HepG2 (cell line): Measurements from ENCODE around the gene TRPM5. TPM values are rescaled to one million over a fixed set of nuclear protein-coding genes. Genes with fewer than 3 reads are reported as not detected.

Experiments used
- ATAC-seq: fragments of 200-7000 bp; cut with Tn5 transposase; 3 replicates; pipeline ENCODE4 v1.9.1; 2020; ENCODE audit warnings: mild to moderate bottlenecking, moderate library complexity
- BruUV-seq: library from RNA; stranded (reverse); fragments of 400-500 nt; replicated peaks from 2 replicates; lab custom pipeline; 2021; lab: Mats Ljungman, UMichigan
- CTCF ChIA-PET: fragments of 300-600 bp; formaldehyde crosslinking; extraction: SDS; loops from one replicate; lab custom pipeline; 2021; ENCODE audit warnings: low total read pairs, inconsistent platforms, low intra/inter-chr PET ratio; lab: Yijun Ruan, JAX
- POLR2A ChIA-PET: fragments of 350-600 bp; sonication (Branson Sonifier 250); formaldehyde crosslinking; loops from one replicate; lab custom pipeline; 2020; ENCODE audit warnings: antibody characterized with exemption, inconsistent platforms; lab: Yijun Ruan, JAX
- DNase-seq: peaks from one replicate; pipeline ENCODE4 v3.0.0-alpha.2; 2015; ENCODE audit warnings: low spot score
- FAIRE-seq: peaks from 3 replicates; lab custom pipeline; 2011; peaks lifted over from hg19 to GRCh38; lab: Jason Lieb, UNC
- H2AFZ ChIP-seq: one replicate; pipeline ENCODE4 v1.6.1; 2011; ENCODE audit warnings: low read length, inconsistent platforms
- H3K27ac ChIP-seq: fragments of 300-600 bp; 3 replicates; pipeline ENCODE4 v1.8.0; 2011; ENCODE audit warnings: mixed run types, mild to moderate bottlenecking, mixed read lengths, low read length, inconsistent platforms; ENCODE audit not compliant: insufficient read depth; ENCODE audit errors: extremely low read length
- H3K27me3 ChIP-seq, 2 experiments: fragments of 200-600 bp in 1 of 2; 2 replicates in 1 of 2; 3 replicates in 1 of 2; pipeline versions ENCODE4 v1.6.0 to v1.8.0; 2011; ENCODE audit warnings: low read length in 2 of 2, mild to moderate bottlenecking in 2 of 2, moderate library complexity in 2 of 2, inconsistent platforms in 1 of 2; ENCODE audit not compliant: insufficient read depth in 2 of 2, control insufficient read depth in 1 of 2
- H3K36me3 ChIP-seq, 2 experiments: fragments of 200-600 bp in 1 of 2; replicated peaks in 1 of 2; 2 replicates in 1 of 2; 3 replicates in 1 of 2; pipeline versions ENCODE4 v1.5.1 to v1.8.0; 2011; ENCODE audit warnings: low read length in 2 of 2, inconsistent platforms in 1 of 2; ENCODE audit not compliant: insufficient read depth in 2 of 2, control insufficient read depth in 1 of 2
- H3K4me1 ChIP-seq: 2 replicates; pipeline ENCODE4 v1.5.1; 2012; ENCODE audit warnings: low read length, inconsistent platforms; ENCODE audit not compliant: insufficient read depth
- H3K4me2 ChIP-seq: 2 replicates; pipeline ENCODE4 v1.6.0; 2011; ENCODE audit warnings: low read depth, low read length, inconsistent platforms
- H3K4me3 ChIP-seq, 3 experiments: fragments of 200-600 bp in 1 of 3; sonication (generic), shearing (Covaris generic) in 1 of 3; replicated peaks in 1 of 3; 2 replicates each; pipeline ENCODE4 v1.5.1; 2011 to 2016; ENCODE audit warnings: low read length in 3 of 3, inconsistent platforms in 2 of 3, low read depth in 2 of 3, mild to moderate bottlenecking in 2 of 3, control low read depth in 1 of 3, mixed read lengths in 1 of 3; ENCODE audit not compliant: insufficient read depth in 1 of 3
- H3K79me2 ChIP-seq: one replicate; pipeline ENCODE4 v1.6.1; 2011; ENCODE audit warnings: low read length, inconsistent platforms; ENCODE audit not compliant: insufficient read depth
- H3K9ac ChIP-seq: 2 replicates; pipeline ENCODE4 v1.6.0; 2011; ENCODE audit warnings: mild to moderate bottlenecking, low read depth, low read length, inconsistent platforms; ENCODE audit not compliant: insufficient read depth
- H3K9me3 ChIP-seq: 2 replicates; pipeline ENCODE4 v1.5.1; 2012; ENCODE audit warnings: mild to moderate bottlenecking, low read length
- H4K20me1 ChIP-seq: 2 replicates; pipeline ENCODE4 v1.6.0; 2011; ENCODE audit warnings: inconsistent platforms, mild to moderate bottlenecking, low read length, moderate library complexity; ENCODE audit not compliant: insufficient read depth
- ARHGAP35 ChIP-seq: sonication (generic); formaldehyde crosslinking; IDR thresholded peaks from 2 replicates; pipeline ENCODE4 v1.9.0; 2022; ENCODE audit warnings: mild to moderate bottlenecking, inconsistent platforms, moderate library complexity, missing genetic modification reagents, borderline replicate concordance
- E2F1 ChIP-seq: sonication (generic); formaldehyde crosslinking; IDR thresholded peaks from 2 replicates; pipeline ENCODE4 v1.5.0; 2020; ENCODE audit warnings: missing genetic modification reagents
- GRHL1 ChIP-seq: sonication (generic); formaldehyde crosslinking; conservative IDR thresholded peaks from 2 replicates; pipeline ENCODE4 v1.8.0; 2022; ENCODE audit warnings: missing genetic modification reagents
- MBD4 ChIP-seq: IDR thresholded peaks from 2 replicates; pipeline ENCODE4 v1.6.1; 2012; ENCODE audit warnings: low read length, inconsistent platforms, borderline replicate concordance
- NR2F1 ChIP-seq, 2 experiments: fragments of 450-650 bp in 1 of 2; formaldehyde crosslinking in 1 of 2; IDR thresholded peaks; 2 replicates each; pipeline versions ENCODE4 v1.5.0 to v1.6.1; 2016 to 2020; ENCODE audit warnings: mild to moderate bottlenecking in 1 of 2, missing compliant biosample characterization in 1 of 2, missing genetic modification reagents in 1 of 2, moderate library complexity in 1 of 2
- RERE ChIP-seq: IDR thresholded peaks from 2 replicates; pipeline ENCODE4 v1.6.1; 2016; ENCODE audit warnings: low read depth, missing genetic modification reagents, missing compliant biosample characterization
- ZNF7 ChIP-seq: IDR thresholded peaks from 2 replicates; pipeline ENCODE4 v1.6.1; 2016; ENCODE audit warnings: missing biosample characterization, missing genetic modification reagents
- WGBS: methylation state at CpG from one replicate; pipeline ENCODE4 v1.1.6; 2017; ENCODE audit warnings: low lambda C conversion rate; 5-methylcytosine and 5-hydroxymethylcytosine counted together
- in situ Hi-C: cut with HindIII; loops from 2 replicates; pipeline ENCODE4 v1.10.0; 2017; ENCODE audit warnings: low pct_unique_long_range_greater_than_20kb; ENCODE audit not compliant: extremely low pct_ligation_motif_present
- intact Hi-C: fragments of 100-400 bp; cut with micrococcal nuclease; formaldehyde crosslinking; loops from one replicate; pipeline ENCODE4 v1.10.0; 2022; ENCODE audit not compliant: unreplicated experiment
- polyA plus RNA-seq, 8 experiments: library from polyadenylated mRNA; depleted of rRNA in 3 of 8; stranded (reverse) in 7 of 8; unstranded in 1 of 8; fragments of >200 nt; fragmentation: Illumina TruSeq in 4 of 8; extraction: Trizol in 4 of 8; gene quantifications; 2 replicates each; pipeline versions ENCODE4 v1.2.1 to v1.2.3, GENCODE V29; 2011 to 2016; ENCODE audit warnings: low read depth in 4 of 8, missing spikeins in 1 of 8, mixed read lengths in 1 of 8; ENCODE audit not compliant: insufficient read depth in 1 of 8
- total RNA-seq, 5 experiments: library from RNA; depleted of rRNA; stranded (reverse); fragments of >200 nt; fragmentation: Illumina TruSeq; extraction: Trizol; gene quantifications; 2 replicates each; pipeline ENCODE4 v1.2.3, GENCODE V29; 2016; ENCODE audit warnings: low read depth in 1 of 5

The TRPM5 gene
- total and polyA plus RNA-seq, 2 of the 13 experiments (the other 11 are each of a cell fraction or from before 2014, with no cell fraction given): 0.12 TPM; not detected in 1

- Histone ChIP-seq H3K4me3 (no peak overlapping the region), H3K36me3 (no peaks in the 10 kb centered on the region), H3K4me1 (peaks cover 2% of the 10 kb centered on the region; the same call in 1 of the 2 replicates), H2AFZ (no peak overlapping the region), H3K4me2 (no peak overlapping the region)
- POLR2A ChIA-PET: no interaction called here
- 32% methylated on average over 18 of the region's 21 CpGs for WGBS
- in situ Hi-C loops (no loop called here), intact Hi-C loops (no loop called here)
- ATAC-seq: no peak
- no TSS peak for BruUV-seq
- CTCF ChIA-PET: no interaction called here
- TF ChIP-seq NR2F1 (CRISPR knock-in tag; IDR thresholded peaks at IDR 0.05): no peak
- peak; percentile 90 for TF ChIP-seq ZNF7 (CRISPR knock-in tag)
- TF ChIP-seq, all 625 proteins: peak for 1
- no peak for FAIRE-seq
- no peak overlapping the region for H3K27ac ChIP-seq
- no peaks in the 10 kb centered on the region for H3K79me2 ChIP-seq
- no peak overlapping the region for H3K9ac ChIP-seq
- H3K9me3 ChIP-seq: no peaks in the 10 kb centered on the region
- peaks cover 16 to 66% of the 10 kb centered on the region in 2 experiments for H3K27me3 ChIP-seq
- H4K20me1 ChIP-seq: no peaks in the 10 kb centered on the region
- DNase-seq: no peak
These were observed 24.3 kb upstream of the TRPM5 start for GRCh38 chr11:2468363-2469235.

- Histone ChIP-seq H4K20me1 (no peaks in the 10 kb centered on the region), H3K27me3 (peaks cover 16 to 68% of the 10 kb centered on the region in 2 experiments), H3K27ac (no peak overlapping the region), H3K4me2 (no peak overlapping the region), H3K79me2 (no peaks in the 10 kb centered on the region), H3K9ac (no peak overlapping the region), H2AFZ (no peak overlapping the region), H3K4me1 (peaks cover 11% of the 10 kb centered on the region), H3K36me3 (no peaks in the 10 kb centered on the region), H3K9me3 (no peaks in the 10 kb centered on the region), H3K4me3 (no peak overlapping the region)
- intact Hi-C loops: no loop called here
- FAIRE-seq (no peak), ATAC-seq (no peak), DNase-seq (no peak)
- no TSS peak for BruUV-seq
- in situ Hi-C loops: no loop called here
- CTCF ChIA-PET: no interaction called here
- POLR2A ChIA-PET: no interaction called here
- 20% methylated on average over 1 of the region's 7 CpGs for WGBS
- TF ChIP-seq E2F1: no peak
- TF ChIP-seq ARHGAP35: no peak
- no peak for TF ChIP-seq GRHL1 (CRISPR knock-in tag)
- no peak for TF ChIP-seq MBD4
- no peak for TF ChIP-seq RERE
These were observed 23.4 kb upstream of the TRPM5 start for GRCh38 chr11:2467695-2468055.
